ENCODE data around the gene ZNF311. TPM values are rescaled to one million over a fixed set of nuclear protein-coding genes. Genes with fewer than 3 reads are reported as not detected.
A peak's percentile ranks its signal among the peaks of the same experiment; 100 is the strongest.

Gene ZNF311
- total and polyA plus RNA-seq, 9 of the 15 experiments (the other 6 are each of a cell fraction or from before 2014, with no cell fraction given), result 5.1 to 10.0 (median 7.5) TPM

GRCh38 chr6:29014729-29015608 lies 9.9 kb upstream of the ZNF311 start:
- no peaks in the 10 kb centered on the region for H3K36me3 ChIP-seq (ENCODE audit: control insufficient read depth, insufficient read depth, low read length)
- no peaks in the 10 kb centered on the region for H3K79me2 ChIP-seq (ENCODE audit: control insufficient read depth, insufficient read depth, low read length)
- no peak overlapping the region for H2AFZ ChIP-seq (ENCODE audit: low read depth, low read length)
- in situ Hi-C loops (cut with MboI) (loop anchor here (5.0 kb wide), 1 partner anchor 178 kb away; no protein-coding TSS in a partner anchor), intact Hi-C loops (cut with micrococcal nuclease) (no loop called here)
- 96% methylated on average over 38 of the region's 79 CpGs for WGBS (ENCODE audit: insufficient coverage, low coverage, missing lambda C conversion rate)
- H3K9me1 ChIP-seq (ENCODE audit: control insufficient read depth, insufficient read depth, low read length), result no peaks in the 10 kb centered on the region
- no peaks in the 10 kb centered on the region for H3K27me3 ChIP-seq (ENCODE audit: control insufficient read depth in 2 of 2, insufficient read depth in 2 of 2, low read length in 2 of 2)
- H4K20me1 ChIP-seq (replicated peaks; ENCODE audit: control insufficient read depth, insufficient read depth, low read length), result no peaks in the 10 kb centered on the region
- no peak overlapping the region for H3K9ac ChIP-seq (ENCODE audit: insufficient read depth in 1 of 2, low read depth in 2 of 2, low read length in 2 of 2)
- H3K4me3 ChIP-seq, result no peak overlapping the region
- CTCF ChIA-PET (ENCODE audit: low intra/inter-chr PET ratio), result interaction anchor here (2.3 kb wide), 1 partner anchor 33 kb away, joined by 11 read pairs; no protein-coding TSS in a partner anchor
- H3K4me2 ChIP-seq (ENCODE audit: insufficient read depth, low read length), result no peak overlapping the region
- no TSS peak for BruUV-seq (replicated peaks)
- DNase-seq (ENCODE audit: extremely low read depth in 1 of 4, low spot score in 3 of 4) (no peak), FAIRE-seq (no peak), ATAC-seq (no peak)
- peaks cover 5% of the 10 kb centered on the region; the same call in 1 of the 2 replicates for H3K9me3 ChIP-seq (replicated peaks; ENCODE audit: control insufficient read depth, insufficient read depth, low read depth, low read length)
- no peak overlapping the region for H3K27ac ChIP-seq (ENCODE audit: extremely low read depth, low read depth, low read length)
- TF ChIP-seq CGGBP1 (CRISPR knock-in tag; IDR thresholded peaks at IDR 0.05), result no peak
- no peak for TF ChIP-seq BRF1 (IDR thresholded peaks at IDR 0.05; ENCODE audit: borderline replicate concordance, extremely low read depth, insufficient read length)
- no peak for TF ChIP-seq KAT2B (IDR thresholded peaks at IDR 0.05; ENCODE audit: low read depth, low read length)
- no peak for TF ChIP-seq ZNF512 (tag; IDR thresholded peaks at IDR 0.05)
- peak; percentile 53; the same call in 1 of the 2 replicates for TF ChIP-seq CHAMP1 (IDR thresholded peaks at IDR 0.05)
- peak; percentile 96 for TF ChIP-seq ZBTB33 (CRISPR knock-in tag; IDR thresholded peaks at IDR 0.05)
- no peak for TF ChIP-seq ZNF57 (CRISPR knock-in tag; IDR thresholded peaks at IDR 0.05)
- no peak for TF ChIP-seq TCF3 (CRISPR knock-in tag; IDR thresholded peaks at IDR 0.05)
- TF ChIP-seq ATF1 (CRISPR knock-in tag; IDR thresholded peaks at IDR 0.05), result no peak
- no peak for TF ChIP-seq ATF1 (tag; IDR thresholded peaks at IDR 0.05)
- no peak for TF ChIP-seq TEAD4 (IDR thresholded peaks at IDR 0.05; ENCODE audit: low read length)
- no peak for TF ChIP-seq TEAD4 (CRISPR knock-in tag; IDR thresholded peaks at IDR 0.05; ENCODE audit: borderline replicate concordance)
- no peak for TF ChIP-seq ZNF23 (CRISPR knock-in tag; IDR thresholded peaks at IDR 0.05)
- TF ChIP-seq ZKSCAN1 (IDR thresholded peaks at IDR 0.05; ENCODE audit: low read depth, low read length), result no peak
- no peak for TF ChIP-seq SP1 (CRISPR knock-in tag; IDR thresholded peaks at IDR 0.05)
- no peak for TF ChIP-seq MAZ (CRISPR knock-in tag; conservative IDR thresholded peaks at IDR 0.05 in 1 of 2, IDR thresholded peaks at IDR 0.05 in 1 of 2)
- peaks cover 7 to 9% of the 10 kb centered on the region in 2 experiments; a peak in 4 of 5 replicates for H3K4me1 ChIP-seq (replicated peaks in 1 of 2; ENCODE audit: control insufficient read depth in 2 of 2, insufficient read depth in 2 of 2, low read length in 2 of 2)
- POLR2A ChIA-PET, result interaction anchor here (0.6 to 0.9 kb wide), 2 partner anchors 9 to 16 kb away, joined by 3 read pairs; no protein-coding TSS in a partner anchor
